Smooth muscle cell (in vitro differentiated cells): ENCODE measurements around the gene BCL2L12. TPM values are rescaled to one million over a fixed set of nuclear protein-coding genes. Genes with fewer than 3 reads are reported as not detected.

ENCODE experiments used
- DNase-seq: peaks from one replicate; lab custom pipeline; 2025; ENCODE audit not compliant: unreplicated experiment; lab: John Stamatoyannopoulos, UW
- H2AFZ ChIP-seq: fragments of 200-600 bp; sonication (generic); 2 replicates; pipeline ENCODE4 v1.6.0; 2016; ENCODE audit warnings: antibody characterized with exemption, low read depth, mild to moderate bottlenecking
- H3F3A ChIP-seq: fragments of 200-600 bp; sonication (generic); 2 replicates; pipeline ENCODE4 v1.6.0; 2017; ENCODE audit warnings: antibody characterized with exemption, low read depth
- H3K27ac ChIP-seq: fragments of 200-600 bp; sonication (generic); 2 replicates; pipeline ENCODE4 v1.5.1; 2016; ENCODE audit warnings: low read depth, mild to moderate bottlenecking
- H3K27me3 ChIP-seq: fragments of 200-600 bp; sonication (generic); 2 replicates; pipeline ENCODE4 v1.6.1; 2016; ENCODE audit warnings: low read depth, mild to moderate bottlenecking
- H3K36me3 ChIP-seq: fragments of 200-600 bp; sonication (generic); 2 replicates; pipeline ENCODE4 v1.5.1; 2016; ENCODE audit warnings: low read depth
- H3K4me1 ChIP-seq: fragments of 200-600 bp; sonication (generic); 2 replicates; pipeline ENCODE4 v1.5.1; 2016; ENCODE audit warnings: low read depth
- H3K4me2 ChIP-seq: fragments of 200-600 bp; sonication (generic); 2 replicates; pipeline ENCODE4 v1.6.0; 2016; ENCODE audit warnings: mild to moderate bottlenecking
- H3K4me3 ChIP-seq: fragments of 200-600 bp; sonication (generic); 2 replicates; pipeline ENCODE4 v1.5.1; 2016; ENCODE audit warnings: mild to moderate bottlenecking
- H3K79me2 ChIP-seq: fragments of 200-600 bp; sonication (generic); 2 replicates; pipeline ENCODE4 v1.6.0; 2016; ENCODE audit warnings: low read depth, mild to moderate bottlenecking
- H3K9ac ChIP-seq: fragments of 200-600 bp; sonication (generic); 2 replicates; pipeline ENCODE4 v1.6.0; 2016; ENCODE audit warnings: low read depth
- H3K9me3 ChIP-seq: fragments of 200-600 bp; sonication (generic); replicated peaks from 2 replicates; pipeline ENCODE4 v1.5.1; 2016; ENCODE audit warnings: low read depth
- H4K20me1 ChIP-seq: fragments of 200-600 bp; sonication (generic); 2 replicates; pipeline ENCODE4 v1.6.0; 2016; ENCODE audit warnings: low read depth
- WGBS: methylation state at CpG from one replicate; pipeline ENCODE4 v1.1.7; 2016; ENCODE audit warnings: low lambda C conversion rate; 5-methylcytosine and 5-hydroxymethylcytosine counted together
- polyA plus RNA-seq: library from polyadenylated mRNA; unstranded; fragments of >200 nt; fragmentation: Nextera tagmentation; extraction: Ambion mirVana; gene quantifications from 2 replicates; pipeline ENCODE4 v1.2.1, GENCODE V29; 2016
- total RNA-seq: library from RNA; depleted of rRNA; stranded (reverse); fragments of >200 nt; gene quantifications from 2 replicates; pipeline ENCODE4 v1.2.3, GENCODE V29; 2014
- TF ChIP-seq, protein P1 (sequence below): fragments of 200-600 bp; sonication (generic); IDR thresholded peaks from 2 replicates; pipeline ENCODE4 v1.5.1; 2017; ENCODE audit warnings: borderline replicate concordance, mild to moderate bottlenecking, antibody characterized with exemption; ENCODE audit not compliant: insufficient read depth, poor library complexity, severe bottlenecking

BCL2L12 gene
- total and polyA plus RNA-seq, 2 experiments from 2014 or later = 10.8 to 34.0 TPM

DNA sequence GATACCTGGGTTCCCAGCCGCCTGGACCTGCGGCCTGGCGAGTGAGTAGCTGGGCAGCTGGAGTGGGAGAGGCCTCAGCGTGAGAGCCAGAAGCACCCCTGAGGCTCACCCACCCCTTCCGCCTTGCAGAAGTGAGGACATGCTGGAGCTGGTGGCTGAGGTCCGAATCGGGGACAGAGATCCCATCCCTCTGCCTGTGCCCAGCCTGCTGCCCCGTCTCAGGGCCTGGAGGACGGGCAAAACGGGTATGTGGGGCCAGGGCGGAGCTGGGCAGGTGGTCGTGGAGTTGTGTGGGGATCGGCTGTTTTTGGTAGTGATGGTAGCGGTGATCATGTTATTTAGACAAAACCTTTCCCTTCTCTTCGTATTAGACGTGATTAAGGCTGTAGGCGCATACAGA lies 19.1 kb upstream of the BCL2L12 start:
- Histone ChIP-seq H3K27me3 (no peaks in the 10 kb centered on the region), H3F3A (no peaks in the 10 kb centered on the region), H3K9me3 (no peaks in the 10 kb centered on the region), H3K36me3 (no peaks in the 10 kb centered on the region), H3K27ac (no peak overlapping the region), H3K79me2 (peaks cover 57% of the 10 kb centered on the region), H2AFZ (no peak overlapping the region), H3K4me2 (no peak overlapping the region), H4K20me1 (peaks cover 54% of the 10 kb centered on the region), H3K4me3 (no peak overlapping the region), H3K4me1 (peaks cover 12% of the 10 kb centered on the region), H3K9ac (no peak overlapping the region)
- WGBS = 94% methylated on average over 17 of the region's 17 CpGs
- DNase-seq = no peak
- TF ChIP-seq, protein P1, sequence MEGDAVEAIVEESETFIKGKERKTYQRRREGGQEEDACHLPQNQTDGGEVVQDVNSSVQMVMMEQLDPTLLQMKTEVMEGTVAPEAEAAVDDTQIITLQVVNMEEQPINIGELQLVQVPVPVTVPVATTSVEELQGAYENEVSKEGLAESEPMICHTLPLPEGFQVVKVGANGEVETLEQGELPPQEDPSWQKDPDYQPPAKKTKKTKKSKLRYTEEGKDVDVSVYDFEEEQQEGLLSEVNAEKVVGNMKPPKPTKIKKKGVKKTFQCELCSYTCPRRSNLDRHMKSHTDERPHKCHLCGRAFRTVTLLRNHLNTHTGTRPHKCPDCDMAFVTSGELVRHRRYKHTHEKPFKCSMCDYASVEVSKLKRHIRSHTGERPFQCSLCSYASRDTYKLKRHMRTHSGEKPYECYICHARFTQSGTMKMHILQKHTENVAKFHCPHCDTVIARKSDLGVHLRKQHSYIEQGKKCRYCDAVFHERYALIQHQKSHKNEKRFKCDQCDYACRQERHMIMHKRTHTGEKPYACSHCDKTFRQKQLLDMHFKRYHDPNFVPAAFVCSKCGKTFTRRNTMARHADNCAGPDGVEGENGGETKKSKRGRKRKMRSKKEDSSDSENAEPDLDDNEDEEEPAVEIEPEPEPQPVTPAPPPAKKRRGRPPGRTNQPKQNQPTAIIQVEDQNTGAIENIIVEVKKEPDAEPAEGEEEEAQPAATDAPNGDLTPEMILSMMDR = no peak

DNA sequence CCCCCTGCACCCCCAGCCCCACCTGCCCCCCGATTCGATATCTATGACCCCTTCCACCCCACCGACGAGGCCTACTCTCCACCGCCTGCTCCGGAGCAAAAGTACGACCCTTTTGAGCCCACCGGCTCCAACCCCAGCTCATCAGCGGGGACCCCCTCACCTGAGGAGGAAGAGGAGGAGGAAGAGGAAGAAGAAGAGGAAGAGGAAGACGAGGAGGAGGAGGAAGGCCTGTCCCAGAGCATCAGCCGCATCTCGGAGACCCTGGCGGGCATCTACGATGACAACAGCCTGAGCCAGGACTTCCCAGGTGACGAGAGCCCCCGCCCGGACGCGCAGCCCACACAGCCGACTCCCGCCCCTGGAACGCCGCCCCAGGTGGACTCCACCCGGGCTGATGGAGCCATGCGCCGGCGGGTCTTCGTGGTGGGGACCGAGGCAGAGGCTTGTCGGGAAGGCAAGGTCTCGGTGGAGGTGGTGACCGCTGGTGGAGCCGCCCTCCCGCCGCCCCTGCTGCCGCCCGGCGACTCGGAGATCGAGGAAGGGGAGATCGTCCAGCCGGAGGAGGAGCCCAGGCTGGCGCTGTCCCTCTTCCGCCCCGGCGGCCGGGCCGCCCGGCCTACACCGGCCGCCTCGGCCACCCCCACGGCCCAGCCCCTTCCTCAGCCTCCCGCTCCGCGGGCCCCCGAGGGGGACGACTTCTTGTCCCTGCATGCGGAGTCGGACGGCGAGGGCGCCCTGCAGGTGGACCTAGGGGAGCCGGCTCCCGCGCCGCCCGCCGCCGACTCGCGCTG lies 14.5 kb upstream of the BCL2L12 start:
- Histone ChIP-seq H3K27me3 (no peaks in the 10 kb centered on the region), H3K36me3 (no peaks in the 10 kb centered on the region), H4K20me1 (peaks cover 45% of the 10 kb centered on the region), H3K4me3 (no peak overlapping the region), H3F3A (no peaks in the 10 kb centered on the region), H3K27ac (no peak overlapping the region), H3K9me3 (no peaks in the 10 kb centered on the region), H3K4me2 (no peak overlapping the region), H2AFZ (no peak overlapping the region), H3K9ac (no peak overlapping the region), H3K79me2 (peaks cover 21% of the 10 kb centered on the region), H3K4me1 (no peaks in the 10 kb centered on the region)
- 98% methylated on average over 45 of the region's 72 CpGs for WGBS
- TF ChIP-seq, protein P1 = no peak
- no peak for DNase-seq

DNA sequence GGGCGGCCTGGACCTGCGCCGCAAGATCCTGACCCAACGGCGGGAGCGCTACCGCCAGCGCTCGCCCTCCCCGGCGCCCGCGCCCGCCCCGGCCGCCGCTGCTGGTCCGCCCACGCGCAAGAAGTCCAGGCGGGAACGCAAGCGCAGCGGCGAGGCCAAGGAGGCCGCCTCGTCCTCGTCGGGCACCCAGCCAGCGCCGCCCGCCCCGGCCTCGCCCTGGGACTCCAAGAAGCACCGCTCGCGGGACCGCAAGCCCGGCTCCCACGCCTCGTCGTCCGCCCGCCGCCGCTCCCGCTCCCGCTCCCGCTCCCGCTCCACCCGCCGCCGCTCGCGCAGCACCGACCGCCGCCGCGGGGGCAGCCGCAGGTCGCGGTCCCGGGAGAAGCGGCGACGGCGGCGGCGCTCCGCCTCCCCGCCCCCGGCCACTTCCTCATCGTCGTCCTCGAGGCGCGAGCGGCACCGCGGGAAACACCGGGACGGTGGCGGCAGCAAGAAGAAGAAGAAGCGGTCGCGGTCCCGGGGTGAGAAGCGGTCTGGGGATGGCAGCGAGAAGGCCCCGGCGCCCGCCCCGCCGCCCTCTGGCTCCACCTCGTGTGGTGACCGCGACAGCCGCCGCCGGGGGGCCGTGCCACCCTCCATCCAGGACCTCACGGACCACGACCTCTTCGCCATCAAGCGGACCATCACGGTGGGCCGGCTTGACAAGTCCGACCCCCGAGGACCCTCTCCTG lies 13.7 kb upstream of the BCL2L12 start:
- peaks cover 39% of the 10 kb centered on the region for H4K20me1 ChIP-seq

More for the DNA sequence above, 13.7 kb upstream of the BCL2L12 start:
- Histone ChIP-seq H2AFZ (no peak overlapping the region), H3K9ac (no peak overlapping the region), H3F3A (no peaks in the 10 kb centered on the region), H3K27me3 (no peaks in the 10 kb centered on the region), H3K79me2 (peaks cover 19% of the 10 kb centered on the region), H3K9me3 (no peaks in the 10 kb centered on the region), H3K36me3 (no peaks in the 10 kb centered on the region), H3K4me2 (no peak overlapping the region), H3K4me3 (no peak overlapping the region), H3K4me1 (no peaks in the 10 kb centered on the region), H3K27ac (no peak overlapping the region)
- TF ChIP-seq, protein P1 = no peak
- WGBS = 99% methylated on average over 53 of the region's 110 CpGs
- no peak for DNase-seq
